ENCODE results near the gene PRSS8. TPM values are rescaled to one million over a fixed set of nuclear protein-coding genes. Genes with fewer than 3 reads are reported as not detected.
"Not testable (repeated sequence)": the region's sequence is repeated elsewhere in the genome, so short reads cannot be mapped to it uniquely, and the experiment has no call there.

PRSS8 gene
- total RNA-seq, 2 experiments from 2014 or later: not detected

- no peak for TF ChIP-seq CTCF (IDR thresholded peaks at IDR 0.05)
- intact Hi-C loops (cut with DNase I, micrococcal nuclease): loop anchor here in 1 of 2 experiments (5.0 kb wide), 1 partner anchor 36 kb away; no protein-coding TSS in a partner anchor
- Mint-ChIP-seq H3K4me3 (peak overlapping the region; percentile 76), H3K9me3 (no peaks in the 10 kb centered on the region), H3K27ac (peak overlapping the region; percentile 53), H3K27me3 (no peaks in the 10 kb centered on the region), H3K36me3 (ENCODE audit: low read depth) (peaks cover 20% of the 10 kb centered on the region), H3K4me1 (ENCODE audit: low read depth) (peaks cover 13% of the 10 kb centered on the region)
- no peaks in the 10 kb centered on the region for H3K27me3 ChIP-seq (ENCODE audit: control insufficient read depth in 1 of 2, insufficient read depth in 2 of 2, low read length in 2 of 2)
- ATAC-seq (ENCODE audit: poor library complexity): no peak
- H3K36me3 ChIP-seq (ENCODE audit: insufficient read depth, low read length): peaks cover 10% of the 10 kb centered on the region
- peaks cover 25% of the 10 kb centered on the region for H3K4me1 ChIP-seq (ENCODE audit: insufficient read depth, low read length)
- DNase-seq: no peak
- ChIA-PET CTCF (interaction anchor here (2.4 kb wide), 1 partner anchor 35 kb away, joined by 7 read pairs; no protein-coding TSS in a partner anchor), POLR2A (interaction anchor here (1.0 to 2.3 kb wide), 2 partner anchors 11 to 35 kb away, joined by 3 to 12 read pairs; partner anchors contain the start of gene KAT8)
- H3K4me3 ChIP-seq (ENCODE audit: low read length): no peak overlapping the region
- H3K27ac ChIP-seq (ENCODE audit: low read depth in 1 of 2, low read length in 2 of 2): no peak overlapping the region
- H3K9me3 ChIP-seq (ENCODE audit: control insufficient read depth in 1 of 2, insufficient read depth in 1 of 2, low read length in 2 of 2): no peaks in the 10 kb centered on the region
Observed at GRCh38 chr16:31106509-31107464, 28.7 kb downstream of the PRSS8 start.

DNA sequence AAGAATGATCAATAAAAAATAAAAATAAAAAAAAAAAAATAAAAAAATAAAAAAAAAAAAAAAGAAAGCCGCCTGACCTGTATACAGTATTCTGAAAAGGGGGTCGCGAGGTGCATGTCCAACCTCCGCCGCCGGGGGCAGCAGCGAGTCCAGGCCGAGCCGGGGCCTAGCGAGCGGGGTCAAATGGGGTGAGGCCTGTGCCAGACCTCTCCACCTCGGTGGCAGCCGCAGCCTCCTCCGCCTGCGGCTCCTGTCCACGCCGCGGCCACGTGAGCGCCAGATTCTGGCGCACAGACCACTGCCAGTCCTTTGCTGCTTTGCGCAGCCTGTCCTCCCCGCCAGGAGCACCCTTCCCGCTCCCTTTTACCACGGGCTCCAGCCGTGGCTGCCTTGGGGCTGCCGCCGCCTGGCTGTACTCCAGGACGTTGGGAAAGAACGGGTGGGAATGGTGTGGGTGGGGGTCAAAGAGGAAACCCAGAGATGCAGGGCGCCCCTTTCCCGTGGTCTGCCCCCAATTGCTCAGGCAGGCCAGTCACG is 29.8 kb downstream of the PRSS8 start:
- H3K36me3 Mint-ChIP-seq (ENCODE audit: low read depth): peaks cover 13% of the 10 kb centered on the region
- intact Hi-C loops (cut with DNase I, micrococcal nuclease): loop anchor here in 1 of 2 experiments (5.0 kb wide), 1 partner anchor 37 kb away; no protein-coding TSS in a partner anchor
- no peak overlapping the region for H3K27ac ChIP-seq (ENCODE audit: low read depth in 1 of 2, low read length in 2 of 2)
- peak; percentile 77 for TF ChIP-seq CTCF (IDR thresholded peaks at IDR 0.05)
- H3K27me3 ChIP-seq (ENCODE audit: control insufficient read depth in 1 of 2, insufficient read depth in 2 of 2, low read length in 2 of 2): no peaks in the 10 kb centered on the region
- H3K4me3 ChIP-seq (ENCODE audit: low read length): no peak overlapping the region
- peaks cover 3% of the 10 kb centered on the region for H3K36me3 ChIP-seq (ENCODE audit: insufficient read depth, low read length)
- POLR2A ChIA-PET: no interaction called here
- DNase-seq (peak; percentile 50 to 84 (median 70)), ATAC-seq (ENCODE audit: poor library complexity) (peak; percentile 87)
- CTCF ChIA-PET: no interaction called here
- H3K4me1 Mint-ChIP-seq (ENCODE audit: low read depth): peaks cover 13% of the 10 kb centered on the region
- H3K27ac Mint-ChIP-seq: no peak overlapping the region
- peak overlapping the region; percentile 48 for H3K4me3 Mint-ChIP-seq
- H3K4me1 ChIP-seq (ENCODE audit: insufficient read depth, low read length): peaks cover 25% of the 10 kb centered on the region
- H3K9me3 ChIP-seq (ENCODE audit: control insufficient read depth in 1 of 2, insufficient read depth in 1 of 2, low read length in 2 of 2): no peaks in the 10 kb centered on the region
- no peaks in the 10 kb centered on the region for H3K9me3 Mint-ChIP-seq
- H3K27me3 Mint-ChIP-seq: no peaks in the 10 kb centered on the region

- H3K27ac ChIP-seq (ENCODE audit: low read depth in 1 of 2, low read length in 2 of 2); H3K9me3 Mint-ChIP-seq; H3K36me3 Mint-ChIP-seq (ENCODE audit: low read depth); H3K27me3 Mint-ChIP-seq; H3K27me3 ChIP-seq (ENCODE audit: control insufficient read depth in 1 of 2, insufficient read depth in 2 of 2, low read length in 2 of 2); ATAC-seq (ENCODE audit: poor library complexity); H3K9me3 ChIP-seq (ENCODE audit: control insufficient read depth in 1 of 2, insufficient read depth in 1 of 2, low read length in 2 of 2); H3K36me3 ChIP-seq (ENCODE audit: insufficient read depth, low read length); H3K4me3 Mint-ChIP-seq; H3K4me1 ChIP-seq (ENCODE audit: insufficient read depth, low read length); H3K27ac Mint-ChIP-seq; H3K4me3 ChIP-seq (ENCODE audit: low read length); DNase-seq; intact Hi-C loops (cut with DNase I, micrococcal nuclease); H3K4me1 Mint-ChIP-seq (ENCODE audit: low read depth): not testable (repeated sequence)
- ChIA-PET CTCF (interaction anchor here (1.0 kb wide), 1 partner anchor 41 kb away, joined by 4 read pairs; no protein-coding TSS in a partner anchor), POLR2A (interaction anchor here (0.9 to 1.7 kb wide), 4 partner anchors 16 to 204 kb away, joined by 3 to 4 read pairs (median 4); partner anchors contain the start of genes FUS and KAT8)
Observed at GRCh38 chr16:31100876-31101641, 34.5 kb downstream of the PRSS8 start.
